Calu3 (cell line): ENCODE measurements around the gene TTLL8. TPM values are rescaled to one million over a fixed set of nuclear protein-coding genes. Genes with fewer than 3 reads are reported as not detected.

Experiments used
- BruUV-seq: library from RNA; stranded (reverse); fragments of 400-500 nt; replicated peaks from 2 replicates; lab custom pipeline; 2021; lab: Mats Ljungman, UMichigan
- CTCF ChIA-PET: fragments of 300-600 bp; sonication (Branson Sonifier 250); formaldehyde crosslinking; loops from one replicate; lab custom pipeline; 2022; ENCODE audit warnings: antibody characterized with exemption; lab: Charles Lee
- DNase-seq: peaks from one replicate; pipeline ENCODE4 v3.0.0; 2022
- H3K27ac Mint-ChIP-seq: one replicate; pipeline ENCODE4 v1.8.0; 2022; ENCODE audit warnings: mixed read lengths; ENCODE audit not compliant: unreplicated experiment
- H3K27me3 Mint-ChIP-seq: one replicate; pipeline ENCODE4 v1.8.0; 2022; ENCODE audit warnings: mixed read lengths; ENCODE audit not compliant: unreplicated experiment
- H3K36me3 Mint-ChIP-seq: one replicate; pipeline ENCODE4 v1.8.0; 2022; ENCODE audit warnings: mild to moderate bottlenecking, moderate library complexity, mixed read lengths; ENCODE audit not compliant: insufficient read depth, unreplicated experiment
- H3K4me1 Mint-ChIP-seq: one replicate; pipeline ENCODE4 v1.8.0; 2022; ENCODE audit warnings: mild to moderate bottlenecking, low read depth, mixed read lengths; ENCODE audit not compliant: unreplicated experiment
- H3K4me3 Mint-ChIP-seq: one replicate; pipeline ENCODE4 v1.8.0; 2022; ENCODE audit warnings: mild to moderate bottlenecking, low read depth, moderate library complexity, mixed read lengths; ENCODE audit not compliant: unreplicated experiment
- H3K9me3 Mint-ChIP-seq: one replicate; pipeline ENCODE4 v1.8.0; 2022; ENCODE audit warnings: low read depth, mixed read lengths; ENCODE audit not compliant: unreplicated experiment
- CTCF ChIP-seq: fragments of 200-600 bp; IDR thresholded peaks from one replicate; pipeline ENCODE4 v1.8.0; 2022; ENCODE audit warnings: antibody characterized with exemption; ENCODE audit not compliant: unreplicated experiment
- intact Hi-C: fragments of 100-400 bp; cut with micrococcal nuclease; formaldehyde crosslinking; loops from one replicate; pipeline ENCODE4 v1.10.0; 2022; ENCODE audit not compliant: unreplicated experiment
- total RNA-seq: library from RNA; stranded (reverse); gene quantifications from 2 replicates; pipeline ENCODE4 v1.2.3, GENCODE V29; 2022

The TTLL8 gene
- total RNA-seq, 1 experiment from 2014 or later = not detected

- H3K36me3 Mint-ChIP-seq = peaks cover 5% of the 10 kb centered on the region
- no peak overlapping the region for H3K4me3 Mint-ChIP-seq
- peaks cover 68% of the 10 kb centered on the region for H3K27me3 Mint-ChIP-seq
- intact Hi-C loops = no loop called here
- DNase-seq = no peak
- TF ChIP-seq CTCF = no peak
- CTCF ChIA-PET = no interaction called here
- no peak overlapping the region for H3K27ac Mint-ChIP-seq
- no TSS peak for BruUV-seq
- H3K9me3 Mint-ChIP-seq = no peaks in the 10 kb centered on the region
- peaks cover 14% of the 10 kb centered on the region for H3K4me1 Mint-ChIP-seq
These were observed 1.8 kb upstream of the TTLL8 start for GRCh38 chr22:50059881-50060262.

GRCh38 chr22:50058906-50059880, 1.1 kb upstream of the TTLL8 start:
- CTCF ChIA-PET = no interaction called here
- peaks cover 5% of the 10 kb centered on the region for H3K36me3 Mint-ChIP-seq
- peaks cover 71% of the 10 kb centered on the region for H3K27me3 Mint-ChIP-seq
- H3K4me3 Mint-ChIP-seq = no peak overlapping the region
- intact Hi-C loops = no loop called here
- no peak for DNase-seq
- peaks cover 14% of the 10 kb centered on the region for H3K4me1 Mint-ChIP-seq
- BruUV-seq = no TSS peak
- no peak overlapping the region for H3K27ac Mint-ChIP-seq
- TF ChIP-seq CTCF = no peak
- H3K9me3 Mint-ChIP-seq = no peaks in the 10 kb centered on the region

GRCh38 chr22:50057278-50058060, 629 bp downstream of the TTLL8 start:
- H3K27ac Mint-ChIP-seq = no peak overlapping the region
- no peak overlapping the region for H3K4me3 Mint-ChIP-seq
- CTCF ChIA-PET = interaction anchor here (0.7 kb wide), 1 partner anchor 34 kb away, joined by 3 read pairs; no protein-coding TSS in a partner anchor
- H3K27me3 Mint-ChIP-seq = peaks cover 81% of the 10 kb centered on the region
- TF ChIP-seq CTCF = no peak
- no peak for DNase-seq
- H3K9me3 Mint-ChIP-seq = peaks cover 4% of the 10 kb centered on the region
- H3K4me1 Mint-ChIP-seq = peaks cover 14% of the 10 kb centered on the region
- intact Hi-C loops = no loop called here
- BruUV-seq = no TSS peak
- peaks cover 5% of the 10 kb centered on the region for H3K36me3 Mint-ChIP-seq

GRCh38 chr22:50056214-50056972, 1.7 kb downstream of the TTLL8 start:
- Mint-ChIP-seq H3K4me1 (peaks cover 14% of the 10 kb centered on the region), H3K27me3 (peaks cover 81% of the 10 kb centered on the region), H3K36me3 (peaks cover 5% of the 10 kb centered on the region), H3K27ac (no peak overlapping the region), H3K4me3 (no peak overlapping the region), H3K9me3 (peaks cover 4% of the 10 kb centered on the region)
- no peak for TF ChIP-seq CTCF
- intact Hi-C loops = no loop called here
- no peak for DNase-seq
- CTCF ChIA-PET = no interaction called here
- no TSS peak for BruUV-seq
